Adrenal gland (tissue), 12 donors: ENCODE measurements around the gene RPS8. TPM values are rescaled to one million over a fixed set of nuclear protein-coding genes. Genes with fewer than 3 reads are reported as not detected.

Experiments
- DNase-seq, 7 donors: peaks; one replicate each; pipeline ENCODE4 v3.0.0-alpha.2; 2019 to 2020
- H3K27ac ChIP-seq, 5 donors: fragments of 200-600 bp; sonication (generic) in 4 of 5; 1 replicate in 3 of 5; 2 replicates in 2 of 5; pipeline versions ENCODE4 v1.5.1 to v1.8.0; 2016 to 2020; ENCODE audit warnings: mild to moderate bottlenecking in 1 of 5
- H3K27me3 ChIP-seq: fragments of 200-600 bp; 2 replicates; pipeline ENCODE4 v1.8.0; 2021
- H3K36me3 ChIP-seq, 2 donors: fragments of 200-600 bp; replicated peaks in 1 of 2; 1 replicate in 1 of 2; 2 replicates in 1 of 2; pipeline versions ENCODE4 v1.5.1 to v1.8.0; 2018 to 2022
- H3K4me1 ChIP-seq, 2 donors: fragments of 200-600 bp; replicated peaks in 1 of 2; 1 replicate in 1 of 2; 2 replicates in 1 of 2; pipeline versions ENCODE4 v1.5.1 to v1.8.0; 2018 to 2021
- H3K4me3 ChIP-seq, 4 donors: fragments of 200-600 bp; sonication (generic) in 3 of 4; one replicate each; pipeline ENCODE4 v1.5.1; 2016 to 2018
- H3K9me3 ChIP-seq, 3 donors: fragments of 200-600 bp; sonication (generic) in 1 of 3; replicated peaks in 1 of 3; 1 replicate in 2 of 3; 2 replicates in 1 of 3; pipeline versions ENCODE4 v1.5.1 to v1.8.0; 2016 to 2021
- CTCF ChIP-seq, 6 experiments: fragments of 450-650 bp in 4 of 6; fragments of 200-600 bp in 2 of 6; sonication (generic) in 1 of 6; IDR thresholded peaks; 1 replicate in 5 of 6; 2 replicates in 1 of 6; pipeline versions ENCODE4 v1.5.1 to v1.8.0; 2016 to 2021; ENCODE audit warnings: antibody characterized with exemption in 6 of 6, mild to moderate bottlenecking in 2 of 6, moderate library complexity in 1 of 6
- POLR2A ChIP-seq, 2 donors: fragments of 450-650 bp; IDR thresholded peaks; one replicate each; pipeline ENCODE4 v1.6.1; 2017; ENCODE audit warnings: antibody characterized with exemption in 2 of 2, mild to moderate bottlenecking in 2 of 2, moderate library complexity in 1 of 2
- WGBS, 4 donors: extraction: QIAGEN DNeasy Blood & Tissue Kit in 2 of 4; methylation state at CpG; one replicate each; pipeline versions ENCODE4 v1.1.5 to v1.1.7; 2013 to 2017; 5-methylcytosine and 5-hydroxymethylcytosine counted together
- intact Hi-C, 2 donors: fragments of 100-400 bp; cut with DNase I; formaldehyde crosslinking; loops; one replicate each; pipeline versions ENCODE4 v1.14.1 to v1.15.0; 2022 to 2023
- polyA plus RNA-seq, 3 donors: library from polyadenylated mRNA; stranded (reverse); fragments of 200-250 nt in 2 of 3; fragments of 350-450 nt in 1 of 3; fragmentation: Illumina TruSeq in 1 of 3; extraction: RNeasy Lipid Tissue Mini Kit (QIAGEN cat#74804) in 1 of 3; gene quantifications; one replicate each; pipeline ENCODE4 v1.2.3, GENCODE V29; 2013 to 2014
- total RNA-seq, 9 donors: library from RNA; depleted of rRNA in 4 of 9; stranded (reverse); fragments of >200 nt in 4 of 9; fragments of 120-200 nt in 1 of 9; fragmentation: NEBNext Ultra II Directional in 1 of 9; extraction: Animal tissue kit (Norgen Biotek cat#: 25700) in 1 of 9; gene quantifications; one replicate each; pipeline versions ENCODE4 v1.1.0 to v1.2.4, GENCODE V29; 2013 to 2023
- donor health status: healthy with polysubstance abuse.
- donor health status: Bipolar disorder and iron deficiency.
- donor health status: DM: yes; HTN: yes; CAD: no.
- donor health status: DM: no; HTN: no; CAD: no.
- donor health status: DM: no; HTN: no; CAD: no.
- donor health status: DM: yes; HTN: yes; CAD: no.

Gene RPS8
- total and polyA plus RNA-seq, 12 donors = 1,508 to 3,127 (median 2,474) TPM

GRCh38 chr1:44805311-44806024 lies 30.1 kb downstream of the RPS8 start:
- peaks cover 0 to 40% of the 10 kb centered on the region in 2 donors for H3K36me3 ChIP-seq
- H3K27ac ChIP-seq = peak overlapping the region in 4 of 5 donors; percentile 96 to 100 (median 99)
- no peaks in the 10 kb centered on the region for H3K9me3 ChIP-seq
- H3K27me3 ChIP-seq = no peaks in the 10 kb centered on the region
- 93 to 95% (median 94%) methylated on average over 7 to 20 of the region's 20 CpGs for WGBS, 4 donors
- TF ChIP-seq CTCF (IDR thresholded peaks at IDR 0.05) = no peak
- TF ChIP-seq POLR2A (IDR thresholded peaks at IDR 0.05) = no peak
- H3K4me1 ChIP-seq = peaks cover 50 to 68% of the 10 kb centered on the region in 2 donors
- peak in 3 of 7 donors; percentile 17 to 54 (median 24) for DNase-seq
- intact Hi-C loops = no loop called here
- H3K4me3 ChIP-seq = no peak overlapping the region

GRCh38 chr1:44806025-44806703 lies 30.8 kb downstream of the RPS8 start:
- Histone ChIP-seq H3K9me3 (no peaks in the 10 kb centered on the region), H3K27ac (peak overlapping the region; percentile 96 to 100 (median 99)), H3K27me3 (no peaks in the 10 kb centered on the region), H3K4me1 (peaks cover 53 to 75% of the 10 kb centered on the region in 2 donors), H3K4me3 (peak overlapping the region in 1 of 4 donors; percentile 6), H3K36me3 (peaks cover 0 to 40% of the 10 kb centered on the region in 2 donors)
- 85 to 90% (median 88%) methylated on average over 35 to 70 of the region's 70 CpGs for WGBS, 4 donors
- intact Hi-C loops = no loop called here
- TF ChIP-seq CTCF (IDR thresholded peaks at IDR 0.05) (no peak), POLR2A (IDR thresholded peaks at IDR 0.05) (no peak)
- peak in 3 of 7 donors; percentile 36 to 59 (median 45) for DNase-seq

GRCh38 chr1:44806704-44807363 lies 31.5 kb downstream of the RPS8 start, which contains the start of gene DYNLT4:
Gene DYNLT4 (minus strand): TSS chr1:44807351. CDS start chr1:44806668, 683 bp downstream.
- Histone ChIP-seq H3K27me3 (no peaks in the 10 kb centered on the region), H3K9me3 (no peaks in the 10 kb centered on the region), H3K36me3 (peaks cover 0 to 40% of the 10 kb centered on the region in 2 donors), H3K4me3 (peak within 1 kb of the TSS in 1 of 4 donors; percentile 48), H3K27ac (peak within 1 kb of the TSS; percentile 96 to 100 (median 99)), H3K4me1 (peaks cover 60 to 79% of the 10 kb centered on the region in 2 donors)
- intact Hi-C loops = no loop called here
- 0 to 49% (median 38%) methylated on average over 2 to 7 of the region's 7 CpGs for WGBS, 4 donors
- TF ChIP-seq POLR2A (IDR thresholded peaks at IDR 0.05) (peak; percentile 50 to 95), CTCF (IDR thresholded peaks at IDR 0.05) (no peak)
- peak in 2 of 7 donors; percentile 39 to 64 for DNase-seq
